Stimulated activated CD4-positive, alpha-beta T cell treated with anti-CD3 and anti-CD28 coated beads, Interleukin-2, amount 100 ng/mL, for 48 hours (primary cell): ENCODE measurements around the gene FBLN2.
"Not testable (repeated sequence)": the region's sequence is repeated elsewhere in the genome, so short reads cannot be mapped to it uniquely, and the experiment has no call there.

Experiments used
- DNase-seq, 2 donors: peaks; one replicate each; pipeline ENCODE4 v3.0.0-alpha.2; 2020

The FBLN2 gene

DNA sequence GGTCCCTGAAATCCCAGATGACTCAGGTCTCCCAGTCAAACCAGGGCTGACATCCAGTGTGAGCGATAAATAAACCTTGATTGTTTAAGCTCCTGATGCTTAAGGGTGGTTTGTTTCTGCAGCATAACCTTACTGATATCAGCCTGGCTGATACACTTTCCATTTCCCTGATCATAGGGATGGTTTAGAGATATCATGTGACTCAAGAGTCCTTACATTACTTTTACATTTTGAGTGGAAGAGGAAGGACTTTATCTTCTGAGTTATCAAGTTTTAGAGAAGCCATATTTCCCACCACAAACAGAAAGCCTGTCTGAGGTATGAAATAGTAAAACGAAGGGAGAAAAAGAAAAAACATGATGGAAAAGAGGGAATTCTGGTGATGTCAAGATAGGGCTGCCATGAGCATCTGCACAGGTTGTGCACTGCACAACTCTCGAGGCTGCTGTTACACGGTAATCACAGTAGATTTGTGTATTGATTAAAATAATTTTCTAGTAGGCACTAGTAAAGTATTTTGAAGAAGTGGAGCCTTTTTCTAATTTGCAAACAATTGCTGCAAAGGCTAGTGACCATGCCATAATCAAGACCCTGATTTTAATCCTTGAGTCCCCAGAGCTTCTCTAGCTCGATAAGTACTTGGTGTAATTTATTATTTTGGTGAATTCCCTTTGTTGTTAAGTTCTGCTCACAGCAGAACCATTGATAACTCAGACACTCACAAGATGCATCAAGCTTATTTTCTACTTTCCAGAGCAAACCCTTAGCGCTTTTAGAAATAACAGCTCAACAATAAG lies 34.1 kb upstream of the FBLN2 start:
- no peak for DNase-seq

DNA sequence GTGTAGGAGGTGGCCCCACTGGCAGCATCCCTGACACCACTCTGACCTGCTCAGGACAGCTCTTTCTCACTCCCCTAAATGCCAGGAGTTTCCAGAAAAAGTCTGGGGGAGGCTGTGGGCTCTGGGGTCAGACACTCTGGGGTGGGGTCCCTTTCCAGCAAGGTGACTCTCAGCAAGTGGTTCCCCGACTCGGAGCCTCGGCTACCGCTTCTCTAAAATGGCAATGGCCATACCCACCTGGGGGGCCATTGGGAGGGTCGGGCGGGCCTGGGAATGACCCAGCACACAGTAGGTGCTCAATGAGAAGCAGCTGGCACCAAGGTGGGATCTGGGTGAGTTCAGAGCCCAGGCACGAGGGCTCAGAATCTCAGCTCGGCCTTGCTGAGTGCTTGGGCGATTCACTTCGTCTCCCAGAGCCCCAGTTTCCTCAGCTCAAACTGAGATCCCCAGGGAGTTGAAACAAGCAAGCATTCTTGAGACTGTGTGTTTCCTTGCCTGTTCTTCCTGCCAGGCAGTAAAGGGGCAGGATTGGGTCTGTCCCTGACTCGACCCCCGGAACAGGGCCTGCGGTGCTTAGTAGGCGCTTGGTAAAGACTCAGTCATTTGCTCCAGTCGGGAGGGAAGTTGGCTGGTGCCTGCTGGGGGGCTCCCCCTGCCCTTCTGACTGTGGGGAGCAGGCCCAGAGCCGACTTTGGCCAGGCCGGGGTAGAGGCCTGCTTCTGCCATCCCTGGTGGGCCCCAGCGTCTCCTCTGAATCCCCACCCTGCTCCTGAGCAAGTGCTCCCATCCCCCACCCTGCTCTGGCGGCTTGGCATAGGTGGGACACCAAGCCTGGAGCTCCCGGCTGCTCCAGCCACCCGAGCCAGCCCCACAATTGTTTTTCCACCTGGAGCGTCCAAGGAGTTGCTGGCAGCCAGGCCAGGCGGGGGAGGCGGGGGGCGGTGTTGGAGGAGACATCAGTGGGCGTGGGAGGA lies 32.9 kb upstream of the FBLN2 start:
- no peak for DNase-seq

DNA sequence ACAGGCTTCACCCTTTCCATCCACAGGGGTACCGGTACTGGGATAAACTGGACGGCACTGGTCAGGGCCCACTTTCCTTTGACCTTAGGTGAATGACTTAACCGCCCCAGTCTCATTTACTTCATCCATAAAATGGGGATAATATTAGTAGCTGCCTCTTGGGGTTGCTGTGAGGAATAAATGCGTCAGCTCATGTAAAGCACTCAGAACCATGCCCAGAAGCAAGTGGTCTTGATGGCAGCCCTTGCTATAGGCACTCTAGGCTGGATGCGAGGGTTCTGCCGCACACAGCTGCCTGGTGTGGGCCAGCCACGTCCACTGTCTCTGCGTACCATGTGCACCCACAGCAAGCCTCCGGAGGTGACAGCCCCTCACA lies 32.2 kb upstream of the FBLN2 start:
- no peak for DNase-seq

DNA sequence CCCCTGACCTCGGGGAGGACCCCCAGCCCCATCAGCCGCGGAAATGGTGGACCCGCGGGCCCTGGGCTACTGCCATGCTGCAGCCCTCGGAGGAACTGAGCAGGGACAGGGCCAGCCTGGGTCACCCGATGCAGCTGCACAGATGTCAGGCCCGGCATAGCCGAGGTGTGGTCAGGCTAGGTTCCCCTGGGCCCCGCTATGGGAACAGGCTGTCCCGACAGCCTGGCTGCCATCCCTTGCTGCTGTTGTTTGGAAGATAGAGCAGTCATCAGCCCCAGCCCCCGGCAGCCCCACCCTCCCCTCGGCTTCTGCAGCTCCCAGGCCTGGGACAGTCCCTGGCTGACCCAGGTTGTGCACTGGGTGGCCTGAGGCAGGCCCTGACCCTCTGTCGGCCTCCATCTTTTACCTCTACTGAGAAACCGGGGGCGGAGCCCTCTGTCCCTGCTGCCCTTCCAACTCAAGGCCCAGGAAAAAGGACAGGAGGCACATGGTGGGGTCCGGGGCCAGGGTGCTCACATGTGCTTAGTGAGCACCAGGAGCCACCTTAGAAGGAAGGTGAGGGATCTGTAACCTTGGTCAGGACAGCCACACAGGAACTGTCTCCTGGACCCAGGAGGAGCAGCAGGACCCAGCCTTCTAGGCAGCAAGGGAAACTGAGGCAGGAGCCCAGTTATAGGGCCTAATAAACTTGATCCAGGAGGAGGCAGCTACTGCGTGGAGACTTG lies 31.5 kb upstream of the FBLN2 start:
- DNase-seq, result no peak

DNA sequence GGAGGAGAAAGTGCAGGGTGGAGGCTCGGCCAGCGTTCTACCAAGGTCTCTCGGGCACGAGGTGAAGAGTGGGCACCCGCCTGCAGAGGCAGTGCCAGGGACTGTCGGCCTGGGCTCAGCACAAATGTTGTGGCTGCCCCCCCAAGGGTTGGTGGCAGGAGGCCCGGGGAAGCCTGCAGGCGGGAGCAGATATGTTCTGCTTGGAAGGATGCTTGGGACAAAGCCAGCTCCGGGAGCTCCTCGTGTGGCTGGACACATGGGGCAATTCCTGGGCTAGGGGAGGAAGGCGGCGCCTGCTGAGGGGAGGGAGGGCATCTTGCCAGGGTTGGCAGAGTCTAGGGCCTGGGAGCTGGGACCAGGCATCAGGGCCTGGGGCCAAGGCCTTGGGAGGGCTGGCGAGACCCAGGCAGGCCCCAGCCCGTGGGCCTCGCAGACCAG lies 30.4 kb upstream of the FBLN2 start:
- DNase-seq, result no peak

DNA sequence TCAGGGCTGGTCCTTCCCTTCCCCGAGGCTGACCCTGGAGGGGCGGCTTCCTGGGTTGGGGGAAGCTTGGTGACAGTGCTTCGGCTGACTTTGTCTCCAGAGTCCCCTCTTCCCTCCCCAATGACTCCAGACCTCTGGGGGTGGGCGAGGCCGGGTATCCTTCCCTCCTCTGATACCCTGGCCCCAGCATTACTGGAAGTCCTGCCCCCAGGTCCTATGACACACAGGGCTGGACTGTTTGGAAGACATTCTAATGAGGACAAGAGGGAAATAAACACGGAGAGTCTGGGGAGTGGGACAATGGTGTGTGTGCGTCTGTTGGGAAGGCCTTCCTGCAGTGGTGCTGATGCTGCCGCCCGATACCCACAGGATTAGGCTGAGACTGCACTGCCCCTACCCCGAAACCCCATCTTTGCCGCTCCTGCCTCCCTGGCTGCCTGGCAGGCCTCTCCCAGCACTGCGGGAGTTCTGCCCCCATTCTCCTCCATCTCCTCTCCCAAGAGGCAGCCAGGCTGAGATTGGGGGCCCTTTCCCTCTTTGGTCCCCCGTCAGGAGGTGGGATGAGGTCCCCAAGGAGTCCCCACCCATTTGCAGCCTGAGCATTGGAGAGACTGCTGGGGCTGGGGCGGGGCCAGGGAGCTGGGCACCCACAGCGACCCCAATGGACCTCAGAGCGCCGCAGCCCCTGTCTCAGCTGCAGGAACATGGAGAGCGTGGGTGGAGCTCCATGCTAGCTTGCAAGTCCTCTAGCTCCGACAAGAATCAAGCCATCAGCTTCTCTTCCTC lies 29.7 kb upstream of the FBLN2 start:
- DNase-seq, result no peak

DNA sequence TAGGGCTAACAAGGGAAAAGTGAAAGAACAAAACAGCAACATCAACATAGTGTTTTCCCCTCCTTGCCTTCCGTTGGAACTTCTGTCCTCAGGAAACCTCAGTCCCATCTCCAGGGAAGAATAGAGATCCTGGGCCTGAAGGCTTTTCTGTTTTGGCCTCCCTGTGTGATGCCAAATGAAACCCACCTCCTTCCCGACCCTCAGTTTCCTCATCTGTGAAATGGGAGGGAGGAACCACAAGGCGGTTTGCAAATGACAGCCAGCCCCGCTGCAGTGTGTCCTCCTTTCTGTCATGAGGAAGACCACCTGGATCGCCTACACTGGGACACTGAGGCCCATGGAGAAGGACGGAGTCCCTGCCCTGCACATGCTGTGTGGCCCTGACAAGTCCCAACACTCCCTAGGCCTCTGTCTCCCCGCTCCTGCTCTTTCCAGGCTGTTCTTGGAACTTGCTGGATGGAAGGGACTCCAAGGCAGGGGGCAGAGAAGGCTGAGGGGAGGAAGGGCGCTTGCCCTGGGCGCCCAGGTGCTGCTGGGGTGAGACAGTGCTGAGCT lies 28.5 kb upstream of the FBLN2 start:
- DNase-seq, result no peak

DNA sequence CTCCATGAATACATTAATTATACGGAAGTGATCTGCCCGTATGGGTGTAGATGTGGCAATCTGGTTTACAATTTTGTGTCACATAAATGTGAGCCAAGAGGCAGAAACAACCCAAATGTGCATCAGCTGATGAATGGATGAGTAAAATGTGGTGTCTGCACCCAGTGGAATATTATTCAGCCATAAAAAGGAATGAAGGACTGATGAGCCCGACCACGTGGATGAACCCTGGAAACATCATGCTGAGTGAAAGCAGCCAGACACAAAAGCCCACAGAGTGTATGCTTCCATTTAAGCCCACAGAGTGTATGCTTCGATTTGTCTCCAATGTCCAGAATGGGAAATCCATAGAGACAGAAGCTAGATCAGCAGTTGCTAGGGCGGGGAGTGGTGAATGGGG lies 27.6 kb upstream of the FBLN2 start:
- no peak for DNase-seq

DNA sequence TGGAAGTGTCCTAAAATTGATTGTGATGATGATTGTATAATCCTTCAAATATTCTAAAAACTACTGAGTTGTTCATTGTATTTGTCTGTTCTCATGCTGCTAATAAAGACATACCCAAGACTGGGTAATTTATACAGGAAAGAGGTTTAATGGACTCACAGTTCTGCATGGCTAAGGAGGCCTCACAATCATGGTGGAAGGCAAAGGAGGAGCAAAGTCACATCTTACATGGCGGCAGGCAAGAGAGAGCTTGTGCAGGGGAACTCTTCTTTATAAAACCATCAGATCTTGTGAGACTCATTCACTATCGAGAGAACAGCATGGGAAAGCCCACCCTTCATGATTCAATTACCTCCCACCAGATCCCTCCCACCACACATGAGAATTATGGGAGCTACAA lies 27.2 kb upstream of the FBLN2 start:
- DNase-seq, result not testable (repeated sequence)

DNA sequence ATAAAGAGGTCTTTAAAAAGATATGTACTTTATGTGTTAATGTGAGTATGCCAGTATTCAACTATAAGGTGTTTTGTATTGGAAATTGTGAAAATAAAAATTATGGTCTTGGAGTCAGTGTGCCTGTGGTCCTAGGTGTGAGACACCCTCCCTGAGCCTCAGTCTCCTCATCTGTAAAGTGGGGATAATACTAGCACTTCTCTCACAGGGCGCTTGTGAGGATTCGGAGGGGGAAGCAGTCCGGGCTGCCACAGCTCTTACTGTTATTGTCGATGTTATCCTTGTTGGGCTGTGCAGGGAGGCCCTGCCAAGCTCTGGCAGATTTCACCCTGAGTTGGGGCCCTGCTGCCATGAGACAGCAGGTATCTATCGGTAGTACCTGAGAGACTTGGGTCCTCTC lies 26.7 kb upstream of the FBLN2 start:
- DNase-seq, result no peak

DNA sequence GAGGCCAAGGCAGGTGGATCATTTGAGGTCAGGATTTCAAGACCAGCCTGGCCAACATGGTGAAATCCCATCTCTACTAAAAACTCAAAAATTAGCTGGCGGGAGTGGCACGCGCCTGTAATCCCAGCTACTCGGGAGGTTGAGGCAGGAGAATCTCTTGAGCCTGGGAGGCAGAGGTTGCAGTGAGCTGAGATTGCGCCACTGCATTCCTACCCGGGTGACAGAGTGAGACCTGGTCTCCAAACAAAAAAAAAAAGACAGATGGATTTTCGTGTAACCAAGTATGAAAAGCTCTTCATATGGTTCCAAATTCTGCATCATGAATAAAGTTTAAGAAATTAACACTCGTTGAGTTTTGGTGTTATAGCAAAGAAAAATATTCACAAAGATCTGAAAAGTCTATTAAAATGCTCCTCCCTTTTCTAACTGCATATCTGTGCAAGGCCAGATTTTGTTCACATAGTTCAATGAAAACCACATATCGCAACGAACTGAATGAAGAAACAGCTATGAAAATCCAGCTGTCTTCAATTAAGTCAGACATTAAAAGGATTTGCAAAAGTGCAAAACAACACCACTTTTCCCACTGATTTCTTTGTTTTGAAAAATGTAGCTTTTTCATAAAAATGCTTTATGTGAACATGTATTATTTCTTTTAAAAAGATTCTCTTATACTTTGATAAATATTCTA lies 23.8 kb upstream of the FBLN2 start:
- no peak for DNase-seq

DNA sequence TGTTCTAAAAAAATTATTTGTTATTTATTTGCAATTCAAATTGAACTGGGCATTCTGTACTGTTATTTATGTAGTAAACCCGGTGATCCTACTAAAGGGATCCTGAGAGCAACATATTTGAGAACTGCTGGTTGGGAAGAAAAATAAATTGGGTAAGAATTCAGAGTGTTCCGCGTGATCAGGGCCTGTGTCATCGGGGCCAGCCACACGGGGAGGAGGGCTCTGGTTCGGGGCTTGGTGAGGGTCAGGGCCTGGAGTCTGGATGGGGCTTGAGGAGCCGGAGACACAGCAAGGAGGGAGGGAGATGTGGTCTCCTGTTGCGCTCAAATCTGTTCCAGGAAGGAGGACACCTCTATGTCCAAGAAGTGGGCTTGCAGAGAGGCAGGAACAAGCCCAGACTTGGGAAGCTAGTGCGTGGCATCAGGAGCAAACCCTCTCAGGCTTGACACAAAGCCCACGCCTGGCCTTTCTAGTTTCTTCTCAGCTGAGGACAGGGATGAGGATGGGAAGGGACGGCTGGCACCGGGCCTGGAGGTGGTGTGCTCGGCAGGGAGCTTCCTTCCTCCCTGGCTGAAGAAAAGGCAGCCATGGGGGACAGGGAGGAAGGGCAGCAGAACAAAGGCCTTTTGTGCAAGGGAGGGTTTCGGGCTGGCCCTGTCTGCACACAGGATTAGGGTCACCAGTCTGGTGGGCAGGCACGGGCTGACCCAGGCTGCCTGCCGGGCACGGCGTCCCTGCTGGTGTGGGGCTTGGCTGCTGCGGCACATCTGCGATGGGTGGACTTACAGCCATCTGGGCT lies 22.9 kb upstream of the FBLN2 start:
- no peak for DNase-seq

DNA sequence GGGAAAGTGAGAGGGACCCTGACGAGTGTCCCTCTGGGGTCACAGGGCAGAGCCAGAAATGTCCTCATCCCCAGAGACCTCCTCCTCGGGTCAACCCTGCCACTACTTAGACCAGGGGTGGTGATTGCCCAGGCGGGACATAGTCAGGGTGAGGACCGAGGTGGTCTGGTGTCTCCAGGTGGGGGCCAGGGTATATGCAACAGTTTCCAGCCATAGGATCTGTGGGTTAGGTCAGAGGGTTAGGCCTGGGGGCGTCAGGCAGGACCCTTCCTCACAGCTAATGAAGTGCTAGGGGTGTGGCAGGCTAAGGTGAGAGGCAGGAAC lies 22.3 kb upstream of the FBLN2 start:
- DNase-seq, result no peak

DNA sequence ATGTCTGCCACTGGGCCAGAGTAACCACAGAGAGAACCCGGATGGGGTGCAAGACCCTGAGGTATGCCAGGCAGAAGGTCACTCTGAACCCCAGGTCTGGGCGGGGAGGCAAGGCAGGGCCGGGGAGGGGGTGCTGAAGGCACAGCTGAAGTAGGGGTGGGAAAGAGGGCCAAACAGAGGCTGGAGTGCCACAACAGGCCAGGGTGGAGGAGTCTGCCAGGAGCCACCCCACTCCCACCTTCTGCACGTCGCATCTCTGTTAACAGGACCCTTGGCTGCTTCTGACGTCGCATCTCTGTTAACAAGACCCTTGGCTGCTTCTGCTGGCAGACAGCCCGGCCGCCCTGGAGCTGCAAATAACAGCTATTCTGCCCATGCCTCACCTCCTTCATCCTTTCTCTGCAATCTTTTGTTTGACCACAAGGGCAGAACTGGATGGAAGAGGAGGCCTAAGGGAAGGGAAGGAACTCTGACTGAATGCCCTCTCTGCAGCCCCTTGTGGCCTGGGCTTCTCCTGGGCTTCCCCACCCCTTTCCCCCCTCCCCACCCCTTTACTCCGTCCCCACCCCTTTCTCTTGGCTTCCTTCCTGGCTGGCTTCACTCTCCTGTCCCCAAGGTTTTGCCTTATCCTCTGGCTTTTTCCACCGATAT lies 20.6 kb upstream of the FBLN2 start:
- DNase-seq, result no peak

DNA sequence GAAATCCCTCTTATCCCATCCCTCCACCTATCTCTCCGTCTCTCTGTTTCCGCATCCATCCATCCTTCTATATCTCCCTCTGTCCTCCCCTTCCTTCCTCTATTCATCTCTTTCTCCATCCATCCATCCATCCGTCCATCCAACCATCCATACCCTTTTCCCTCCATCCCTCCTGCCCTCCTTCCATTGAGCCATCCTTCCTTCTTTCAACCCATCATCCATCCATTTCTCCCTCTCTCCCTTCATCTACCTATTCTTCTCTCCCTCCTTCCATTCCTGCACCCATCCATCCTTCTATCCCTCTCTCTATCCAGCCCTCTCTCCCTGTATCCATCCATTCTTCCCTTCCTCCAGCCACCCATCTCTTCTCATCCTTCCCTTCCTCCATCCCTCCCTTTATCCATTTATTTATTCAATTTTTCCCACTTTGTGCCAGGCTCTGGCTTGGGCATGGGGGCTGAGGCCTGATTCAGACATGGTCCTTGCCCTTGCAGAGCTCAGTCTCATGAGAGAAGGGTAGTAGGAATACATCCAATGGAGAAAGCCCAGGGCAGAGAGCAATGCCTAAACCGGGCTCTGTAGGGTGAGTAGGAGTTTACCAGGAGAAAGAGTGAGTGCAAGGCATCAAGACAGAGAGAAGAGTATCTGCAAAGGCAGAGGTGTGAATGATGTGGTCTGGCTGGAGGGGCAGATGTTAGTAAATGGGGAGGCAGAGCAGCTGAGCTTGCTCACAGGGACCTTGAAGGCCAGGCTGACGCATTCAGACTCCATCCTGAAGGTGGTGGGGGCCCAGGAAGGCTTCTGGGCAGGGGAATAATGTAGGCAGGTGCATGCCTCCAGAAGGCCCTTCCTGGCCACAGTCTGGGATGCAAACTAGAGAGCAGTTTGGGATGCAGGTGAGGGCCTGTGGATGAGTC lies 19.5 kb upstream of the FBLN2 start:
- DNase-seq, result no peak

DNA sequence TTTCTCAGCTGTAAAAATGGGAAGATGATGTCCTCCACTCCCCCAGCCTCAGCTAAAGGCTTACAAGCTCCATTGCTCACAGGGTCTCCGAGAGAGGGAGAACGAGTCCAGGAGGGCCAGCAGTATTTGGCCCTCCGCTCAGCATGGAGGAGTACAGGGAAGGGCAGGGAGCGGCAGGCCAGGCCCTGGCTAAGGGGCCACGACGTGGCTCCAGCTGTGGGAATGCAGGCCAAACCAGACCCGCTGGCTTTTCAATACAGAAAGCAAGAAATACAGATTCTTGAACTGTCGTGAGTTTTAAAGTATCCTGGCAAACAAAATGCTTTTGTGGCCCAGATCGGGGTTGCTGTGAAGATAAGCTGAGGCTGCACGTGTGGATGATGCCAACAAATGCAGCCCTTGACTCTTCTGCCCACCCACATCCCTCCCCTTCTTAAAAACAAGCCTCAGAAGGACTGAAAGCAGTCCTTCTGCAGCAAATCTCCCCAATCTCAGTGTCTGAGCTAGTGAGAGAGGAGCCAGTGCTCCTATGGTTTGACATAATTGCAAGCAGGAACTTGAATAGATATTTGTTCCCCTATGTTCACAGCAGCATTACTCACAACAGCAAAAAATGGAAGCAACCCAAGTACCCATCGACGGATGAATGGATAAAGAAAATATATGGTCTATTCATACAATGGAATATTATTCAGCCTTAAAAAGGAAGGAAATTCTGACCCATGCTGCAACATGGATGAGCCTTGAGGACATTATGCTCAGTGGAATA lies 18.5 kb upstream of the FBLN2 start:
- no peak for DNase-seq

DNA sequence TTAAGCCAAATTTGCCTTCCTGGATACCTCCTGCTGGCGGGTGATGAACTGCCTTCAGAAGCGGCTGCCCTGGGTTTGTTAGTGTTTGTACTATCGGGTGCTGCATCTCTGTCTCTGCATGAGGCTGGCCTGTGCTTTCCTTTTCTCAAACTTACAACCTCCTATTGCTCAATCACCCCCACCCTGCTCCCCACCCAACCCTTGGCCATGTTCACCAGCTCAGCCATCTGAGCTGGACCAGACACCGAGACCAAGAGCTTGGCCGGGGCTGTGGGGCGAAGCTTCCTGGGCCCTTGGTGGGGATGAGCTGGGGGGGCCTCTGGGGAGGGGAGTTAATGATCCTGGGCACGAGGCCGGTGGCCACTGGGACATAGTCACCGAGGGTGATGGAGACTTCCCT lies 16.8 kb upstream of the FBLN2 start:
- no peak for DNase-seq

DNA sequence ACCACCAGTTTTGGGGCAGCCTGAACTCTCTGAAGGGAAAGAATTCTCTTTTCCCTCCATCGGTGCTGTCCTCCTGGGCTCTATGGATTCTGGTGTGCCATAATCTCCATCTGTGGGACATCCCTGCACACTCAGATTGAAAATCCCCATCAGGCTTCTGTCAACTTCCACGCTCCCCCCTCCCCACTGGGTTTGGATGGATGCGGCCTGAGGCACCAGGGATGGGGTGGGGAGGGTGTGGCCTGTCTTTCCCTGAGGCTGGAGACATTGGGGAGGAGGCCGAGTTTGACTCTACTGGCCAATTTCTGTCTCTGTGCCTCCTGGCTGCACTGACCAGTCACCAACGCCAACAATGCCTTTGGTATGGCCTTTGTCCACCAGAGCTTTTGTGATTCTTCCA lies 16.3 kb upstream of the FBLN2 start:
- DNase-seq, result no peak
